GM13976 (cell line): ENCODE measurements around the gene FABP2.
A peak's percentile ranks its signal among the peaks of the same experiment; 100 is the strongest.
"Not testable (repeated sequence)": the region's sequence is repeated elsewhere in the genome, so short reads cannot be mapped to it uniquely, and the experiment has no call there.

Source experiments
- DNase-seq: peaks from one replicate; pipeline ENCODE4 v3.0.0; 2012; ENCODE audit warnings: low spot score
- in situ Hi-C: fragments of 300-500 bp; cut with MboI; formaldehyde crosslinking; loops from one replicate; pipeline ENCODE4 v1.12.0; 2022; ENCODE audit warnings: low sequenced_read_pairs, mixed read lengths, inconsistent platforms; ENCODE audit not compliant: unreplicated experiment
- TF ChIP-seq, protein P1 (sequence below): IDR thresholded peaks from 2 replicates; pipeline ENCODE4 v1.5.1; 2012; ENCODE audit warnings: borderline replicate concordance, mild to moderate bottlenecking; ENCODE audit not compliant: insufficient read depth; ENCODE audit errors: extremely low read depth, missing control alignments, control extremely low read depth

The FABP2 gene

DNA sequence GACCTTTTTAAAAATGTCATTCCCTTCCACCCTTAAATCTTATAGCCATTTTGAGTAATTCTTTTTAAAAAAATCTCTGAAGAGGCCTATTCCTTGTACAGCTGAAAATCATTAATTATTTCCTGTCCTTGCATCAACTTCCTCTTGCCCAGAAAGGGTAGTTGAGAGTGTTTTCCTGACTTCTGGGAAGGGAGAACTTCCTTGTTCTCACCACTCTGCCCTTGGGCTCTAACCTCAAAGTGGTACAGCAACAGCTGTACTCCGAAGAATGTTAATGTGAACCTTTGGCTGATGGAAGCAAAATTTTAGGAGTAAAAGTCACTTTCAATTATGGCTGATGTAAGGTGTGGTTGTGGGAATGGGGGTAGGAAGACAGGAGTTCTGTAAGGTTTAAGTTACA lies 15.1 kb upstream of the FABP2 start:
- in situ Hi-C loops, result no loop called here
- TF ChIP-seq, protein P1, sequence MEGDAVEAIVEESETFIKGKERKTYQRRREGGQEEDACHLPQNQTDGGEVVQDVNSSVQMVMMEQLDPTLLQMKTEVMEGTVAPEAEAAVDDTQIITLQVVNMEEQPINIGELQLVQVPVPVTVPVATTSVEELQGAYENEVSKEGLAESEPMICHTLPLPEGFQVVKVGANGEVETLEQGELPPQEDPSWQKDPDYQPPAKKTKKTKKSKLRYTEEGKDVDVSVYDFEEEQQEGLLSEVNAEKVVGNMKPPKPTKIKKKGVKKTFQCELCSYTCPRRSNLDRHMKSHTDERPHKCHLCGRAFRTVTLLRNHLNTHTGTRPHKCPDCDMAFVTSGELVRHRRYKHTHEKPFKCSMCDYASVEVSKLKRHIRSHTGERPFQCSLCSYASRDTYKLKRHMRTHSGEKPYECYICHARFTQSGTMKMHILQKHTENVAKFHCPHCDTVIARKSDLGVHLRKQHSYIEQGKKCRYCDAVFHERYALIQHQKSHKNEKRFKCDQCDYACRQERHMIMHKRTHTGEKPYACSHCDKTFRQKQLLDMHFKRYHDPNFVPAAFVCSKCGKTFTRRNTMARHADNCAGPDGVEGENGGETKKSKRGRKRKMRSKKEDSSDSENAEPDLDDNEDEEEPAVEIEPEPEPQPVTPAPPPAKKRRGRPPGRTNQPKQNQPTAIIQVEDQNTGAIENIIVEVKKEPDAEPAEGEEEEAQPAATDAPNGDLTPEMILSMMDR, result no peak
- no peak for DNase-seq

DNA sequence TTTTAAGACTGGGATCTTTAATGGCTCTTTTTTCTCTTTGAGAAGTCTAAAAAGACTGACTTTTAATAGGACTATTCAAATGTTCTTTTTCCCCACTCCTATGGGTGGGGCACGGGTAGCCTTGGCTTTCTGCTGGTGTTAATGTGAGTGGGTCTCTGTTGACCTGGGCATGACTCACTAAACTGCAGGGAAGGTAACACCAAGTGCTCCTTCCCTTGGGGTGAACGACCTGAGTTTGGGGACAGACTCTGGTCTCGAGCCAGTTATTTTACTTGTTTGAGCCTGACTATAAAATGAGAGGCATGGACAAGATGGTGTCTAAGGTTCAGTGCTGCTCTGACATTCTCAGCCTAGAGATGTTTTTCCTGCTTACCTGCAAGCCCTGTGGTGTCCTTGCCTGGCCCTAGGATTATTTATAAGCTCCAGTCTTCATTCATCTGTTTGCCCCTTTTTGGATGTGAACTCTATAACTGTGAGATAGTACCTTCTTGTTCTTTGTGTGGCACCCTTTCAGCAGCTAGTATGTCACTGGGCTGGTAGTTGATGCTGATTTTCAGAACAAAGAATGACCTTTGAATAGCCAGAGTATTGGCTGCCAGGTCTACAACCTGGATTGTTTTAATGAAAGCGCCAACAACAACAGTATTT lies 14.5 kb upstream of the FABP2 start:
- in situ Hi-C loops, DNase-seq: not testable (repeated sequence)

DNA sequence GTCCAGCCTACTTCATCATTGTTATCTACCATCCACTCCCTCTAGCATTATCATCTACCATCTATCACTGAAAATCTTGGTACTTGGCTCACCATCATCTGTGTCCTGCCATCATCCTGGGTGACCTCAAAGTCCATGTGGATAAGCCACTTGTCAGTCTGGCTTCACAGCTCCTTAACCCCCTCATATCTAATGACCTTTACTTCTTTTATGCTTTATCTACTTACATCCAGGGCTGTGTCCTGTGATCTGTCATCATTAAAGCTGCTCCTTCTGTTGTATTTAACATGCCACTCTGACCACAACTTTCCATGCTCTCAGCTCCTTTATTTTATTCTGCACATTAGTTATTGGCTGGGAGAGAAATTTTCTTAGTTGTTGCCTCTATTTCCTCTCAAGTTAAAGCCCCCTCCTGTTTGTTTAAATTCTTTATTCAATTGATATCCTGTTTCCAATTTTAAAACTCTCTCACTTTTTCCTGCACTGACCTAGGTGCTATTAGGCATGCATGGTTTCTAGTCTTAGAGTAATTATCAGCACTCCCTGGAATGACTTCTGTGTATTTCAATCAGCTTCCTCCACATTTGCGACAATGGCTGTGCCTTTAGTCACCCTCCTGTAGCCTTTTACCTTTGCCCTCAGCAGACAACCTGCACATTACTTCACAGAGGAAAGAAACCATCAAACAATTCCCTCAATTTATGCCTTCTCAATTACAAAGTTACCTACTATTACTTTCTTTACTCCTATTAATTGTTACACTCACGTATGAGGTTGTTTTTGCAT lies 8.1 kb upstream of the FABP2 start:
- in situ Hi-C loops, result no loop called here

DNA sequence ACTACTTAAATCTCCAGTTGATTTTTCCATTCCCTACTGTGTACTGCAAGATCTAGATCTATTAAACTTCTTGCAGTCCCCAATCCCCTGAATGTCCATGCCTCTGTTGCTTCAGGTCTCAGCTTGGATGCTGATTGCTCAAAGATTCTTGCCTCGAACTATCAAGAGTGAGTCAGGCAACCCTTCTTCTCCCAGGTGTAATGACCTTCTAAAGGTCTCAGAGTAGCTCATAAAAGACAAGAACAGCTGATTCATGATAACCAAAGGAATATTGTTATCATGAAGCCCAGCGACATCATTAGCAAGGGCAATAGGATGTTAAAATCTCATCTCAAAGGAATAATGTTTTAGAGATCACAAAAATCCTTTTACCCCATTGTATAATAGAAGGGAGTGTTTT lies 6.8 kb upstream of the FABP2 start:
- in situ Hi-C loops, result no loop called here
- TF ChIP-seq, protein P1, result no peak
- no peak for DNase-seq

More for the DNA sequence above, 8.1 kb upstream of the FABP2 start:
- TF ChIP-seq, protein P1, result no peak
- DNase-seq, result no peak

DNA sequence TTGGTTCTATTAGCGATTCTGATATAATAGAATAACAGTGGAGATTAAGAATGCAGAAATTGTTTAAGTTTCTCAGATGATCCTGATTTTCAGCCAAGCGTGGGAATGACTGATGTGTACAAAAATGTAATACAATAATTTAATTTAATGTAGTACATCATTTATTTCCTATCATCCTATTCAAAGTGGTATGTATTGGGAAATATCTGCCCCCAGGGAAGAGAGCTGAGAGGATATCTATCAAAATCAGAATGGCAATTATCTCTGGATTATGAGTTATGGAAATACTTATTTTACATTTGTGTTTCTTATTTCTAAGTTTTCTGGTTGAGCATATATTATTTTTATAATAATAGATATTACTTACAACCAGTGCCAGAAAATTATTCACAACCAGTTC lies 3.9 kb downstream of the FABP2 start:
- in situ Hi-C loops, result loop anchor here (10.0 to 25.0 kb wide), 2 partner anchors 469 to 737 kb away; no protein-coding TSS in a partner anchor
- no peak for DNase-seq
- TF ChIP-seq, protein P1, result no peak

DNA sequence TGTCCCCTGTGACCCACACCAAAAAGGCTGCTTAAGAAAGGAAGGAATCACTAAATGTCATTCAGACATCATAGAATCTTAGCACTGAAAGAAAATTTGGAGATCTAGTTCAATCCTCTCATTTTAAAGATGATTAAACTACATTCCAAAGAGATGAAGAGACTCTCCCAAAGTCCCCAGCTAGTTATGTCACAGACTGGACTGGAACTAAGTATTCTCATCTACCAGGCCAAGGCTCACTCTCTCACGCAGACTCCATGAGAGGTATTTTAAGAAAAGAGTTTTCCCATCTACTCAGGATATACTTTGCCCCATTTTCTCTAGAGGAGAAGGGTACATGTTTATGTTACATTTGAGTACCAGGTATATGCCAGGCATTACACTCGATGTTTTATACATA lies 6.9 kb downstream of the FABP2 start:
- TF ChIP-seq, protein P1, result no peak
- in situ Hi-C loops, result loop anchor here (10.0 to 25.0 kb wide), 2 partner anchors 472 to 740 kb away; no protein-coding TSS in a partner anchor
- no peak for DNase-seq

DNA sequence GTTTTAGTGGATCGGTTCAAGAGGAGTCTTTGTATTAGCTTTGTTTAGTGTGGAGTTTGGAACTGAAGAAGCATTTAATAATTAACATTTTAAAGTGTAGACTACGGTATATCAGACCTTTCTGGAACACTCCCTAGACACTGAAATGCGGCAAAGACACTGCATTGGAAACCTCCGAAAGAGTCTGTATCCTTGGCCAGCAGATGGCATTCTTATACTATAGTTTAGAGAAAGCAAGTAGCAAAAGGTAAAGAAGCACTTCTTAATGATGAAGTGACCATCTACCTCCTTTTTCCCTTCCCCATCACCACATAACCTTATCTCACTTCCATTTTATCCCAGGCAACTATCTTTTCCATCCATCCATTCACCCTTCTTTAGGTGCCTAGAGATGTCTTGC lies 7.6 kb downstream of the FABP2 start:
- in situ Hi-C loops, result loop anchor here (10.0 to 25.0 kb wide), 2 partner anchors 473 to 740 kb away; no protein-coding TSS in a partner anchor
- TF ChIP-seq, protein P1, result peak; percentile 36
- DNase-seq, result peak; percentile 7
